HepG2 (cell line): ENCODE measurements around the gene RDH11. TPM values are rescaled to one million over a fixed set of nuclear protein-coding genes. Genes with fewer than 3 reads are reported as not detected.

Experiments
- ATAC-seq: fragments of 200-7000 bp; cut with Tn5 transposase; 3 replicates; pipeline ENCODE4 v1.9.1; 2020; ENCODE audit warnings: mild to moderate bottlenecking, moderate library complexity
- BruUV-seq: library from RNA; stranded (reverse); fragments of 400-500 nt; replicated peaks from 2 replicates; lab custom pipeline; 2021; lab: Mats Ljungman, UMichigan
- CTCF ChIA-PET: fragments of 300-600 bp; formaldehyde crosslinking; extraction: SDS; loops from one replicate; lab custom pipeline; 2021; ENCODE audit warnings: low total read pairs, inconsistent platforms, low intra/inter-chr PET ratio; lab: Yijun Ruan, JAX
- POLR2A ChIA-PET: fragments of 350-600 bp; sonication (Branson Sonifier 250); formaldehyde crosslinking; loops from one replicate; lab custom pipeline; 2020; ENCODE audit warnings: antibody characterized with exemption, inconsistent platforms; lab: Yijun Ruan, JAX
- DNase-seq: peaks from one replicate; pipeline ENCODE4 v3.0.0-alpha.2; 2015; ENCODE audit warnings: low spot score
- FAIRE-seq: peaks from 3 replicates; lab custom pipeline; 2011; peaks lifted over from hg19 to GRCh38; lab: Jason Lieb, UNC
- H2AFZ ChIP-seq: one replicate; pipeline ENCODE4 v1.6.1; 2011; ENCODE audit warnings: low read length, inconsistent platforms
- H3K27ac ChIP-seq: fragments of 300-600 bp; 3 replicates; pipeline ENCODE4 v1.8.0; 2011; ENCODE audit warnings: mixed run types, mild to moderate bottlenecking, mixed read lengths, low read length, inconsistent platforms; ENCODE audit not compliant: insufficient read depth; ENCODE audit errors: extremely low read length
- H3K27me3 ChIP-seq, 2 experiments: fragments of 200-600 bp in 1 of 2; 2 replicates in 1 of 2; 3 replicates in 1 of 2; pipeline versions ENCODE4 v1.6.0 to v1.8.0; 2011; ENCODE audit warnings: low read length in 2 of 2, mild to moderate bottlenecking in 2 of 2, moderate library complexity in 2 of 2, inconsistent platforms in 1 of 2; ENCODE audit not compliant: insufficient read depth in 2 of 2, control insufficient read depth in 1 of 2
- H3K36me3 ChIP-seq, 2 experiments: fragments of 200-600 bp in 1 of 2; replicated peaks in 1 of 2; 2 replicates in 1 of 2; 3 replicates in 1 of 2; pipeline versions ENCODE4 v1.5.1 to v1.8.0; 2011; ENCODE audit warnings: low read length in 2 of 2, inconsistent platforms in 1 of 2; ENCODE audit not compliant: insufficient read depth in 2 of 2, control insufficient read depth in 1 of 2
- H3K4me1 ChIP-seq: 2 replicates; pipeline ENCODE4 v1.5.1; 2012; ENCODE audit warnings: low read length, inconsistent platforms; ENCODE audit not compliant: insufficient read depth
- H3K4me2 ChIP-seq: 2 replicates; pipeline ENCODE4 v1.6.0; 2011; ENCODE audit warnings: low read depth, low read length, inconsistent platforms
- H3K4me3 ChIP-seq, 3 experiments: fragments of 200-600 bp in 1 of 3; sonication (generic), shearing (Covaris generic) in 1 of 3; replicated peaks in 1 of 3; 2 replicates each; pipeline ENCODE4 v1.5.1; 2011 to 2016; ENCODE audit warnings: low read length in 3 of 3, inconsistent platforms in 2 of 3, low read depth in 2 of 3, mild to moderate bottlenecking in 2 of 3, control low read depth in 1 of 3, mixed read lengths in 1 of 3; ENCODE audit not compliant: insufficient read depth in 1 of 3
- H3K79me2 ChIP-seq: one replicate; pipeline ENCODE4 v1.6.1; 2011; ENCODE audit warnings: low read length, inconsistent platforms; ENCODE audit not compliant: insufficient read depth
- H3K9ac ChIP-seq: 2 replicates; pipeline ENCODE4 v1.6.0; 2011; ENCODE audit warnings: mild to moderate bottlenecking, low read depth, low read length, inconsistent platforms; ENCODE audit not compliant: insufficient read depth
- H3K9me3 ChIP-seq: 2 replicates; pipeline ENCODE4 v1.5.1; 2012; ENCODE audit warnings: mild to moderate bottlenecking, low read length
- H4K20me1 ChIP-seq: 2 replicates; pipeline ENCODE4 v1.6.0; 2011; ENCODE audit warnings: inconsistent platforms, mild to moderate bottlenecking, low read length, moderate library complexity; ENCODE audit not compliant: insufficient read depth
- CBFB ChIP-seq: sonication (generic); formaldehyde crosslinking; IDR thresholded peaks from 2 replicates; pipeline ENCODE4 v1.4.0; 2020; ENCODE audit warnings: missing genetic modification reagents
- HDAC1 ChIP-seq: sonication (generic); formaldehyde crosslinking; IDR thresholded peaks from 2 replicates; pipeline ENCODE4 v1.5.1; 2020; ENCODE audit warnings: mild to moderate bottlenecking, missing genetic modification reagents
- KLF13 ChIP-seq: sonication (generic); formaldehyde crosslinking; IDR thresholded peaks from 2 replicates; pipeline ENCODE4 v1.4.0; 2020; ENCODE audit warnings: mild to moderate bottlenecking, missing genetic modification reagents
- MBD4 ChIP-seq: IDR thresholded peaks from 2 replicates; pipeline ENCODE4 v1.6.1; 2012; ENCODE audit warnings: low read length, inconsistent platforms, borderline replicate concordance
- MTF2 ChIP-seq: sonication (generic); formaldehyde crosslinking; IDR thresholded peaks from 2 replicates; pipeline ENCODE4 v1.5.0; 2020; ENCODE audit warnings: missing genetic modification reagents, borderline replicate concordance
- NFRKB ChIP-seq: fragments of 450-650 bp; IDR thresholded peaks from 2 replicates; pipeline ENCODE4 v1.6.1; 2017
- SMAD9 ChIP-seq: sonication (generic); formaldehyde crosslinking; IDR thresholded peaks from 2 replicates; pipeline ENCODE4 v1.5.1; 2020; ENCODE audit warnings: mild to moderate bottlenecking, missing genetic modification reagents
- SNAPC2 ChIP-seq: sonication (generic); formaldehyde crosslinking; IDR thresholded peaks from 2 replicates; pipeline ENCODE4 v1.8.1; 2022; ENCODE audit warnings: mild to moderate bottlenecking, missing genetic modification reagents
- SP1 ChIP-seq, 2 experiments: fragments of 450-650 bp in 1 of 2; sonication (generic) in 1 of 2; formaldehyde crosslinking in 1 of 2; IDR thresholded peaks; 2 replicates each; pipeline versions ENCODE4 v1.4.0 to v1.6.1; 2016 to 2020; ENCODE audit warnings: missing genetic modification reagents in 1 of 2
- TFAP4 ChIP-seq: sonication (generic); IDR thresholded peaks from 2 replicates; pipeline ENCODE4 v1.6.1; 2016; ENCODE audit warnings: low read depth, borderline replicate concordance
- THYN1 ChIP-seq: sonication (generic); formaldehyde crosslinking; IDR thresholded peaks from 2 replicates; pipeline ENCODE4 v1.8.1; 2023; ENCODE audit warnings: low read depth, mild to moderate bottlenecking, moderate library complexity, missing genetic modification reagents, borderline replicate concordance
- ZFAT ChIP-seq: sonication (generic); formaldehyde crosslinking; conservative IDR thresholded peaks from 2 replicates; pipeline ENCODE4 v1.8.1; 2023; ENCODE audit warnings: missing genetic modification reagents, inconsistent platforms
- ZNF33B ChIP-seq: sonication (generic); formaldehyde crosslinking; IDR thresholded peaks from 2 replicates; pipeline ENCODE4 v1.5.1; 2020; ENCODE audit warnings: mild to moderate bottlenecking, missing genetic modification reagents
- ZNF644 ChIP-seq: IDR thresholded peaks from 2 replicates; pipeline ENCODE4 v1.6.1; 2016; ENCODE audit warnings: low read depth
- ZNF879 ChIP-seq: sonication (generic); formaldehyde crosslinking; IDR thresholded peaks from 2 replicates; pipeline ENCODE4 v1.8.1; 2023; ENCODE audit warnings: missing genetic modification reagents
- WGBS: methylation state at CpG from one replicate; pipeline ENCODE4 v1.1.6; 2017; ENCODE audit warnings: low lambda C conversion rate; 5-methylcytosine and 5-hydroxymethylcytosine counted together
- in situ Hi-C: cut with HindIII; loops from 2 replicates; pipeline ENCODE4 v1.10.0; 2017; ENCODE audit warnings: low pct_unique_long_range_greater_than_20kb; ENCODE audit not compliant: extremely low pct_ligation_motif_present
- intact Hi-C: fragments of 100-400 bp; cut with micrococcal nuclease; formaldehyde crosslinking; loops from one replicate; pipeline ENCODE4 v1.10.0; 2022; ENCODE audit not compliant: unreplicated experiment
- polyA plus RNA-seq, 8 experiments: library from polyadenylated mRNA; depleted of rRNA in 3 of 8; stranded (reverse) in 7 of 8; unstranded in 1 of 8; fragments of >200 nt; fragmentation: Illumina TruSeq in 4 of 8; extraction: Trizol in 4 of 8; gene quantifications; 2 replicates each; pipeline versions ENCODE4 v1.2.1 to v1.2.3, GENCODE V29; 2011 to 2016; ENCODE audit warnings: low read depth in 4 of 8, missing spikeins in 1 of 8, mixed read lengths in 1 of 8; ENCODE audit not compliant: insufficient read depth in 1 of 8
- total RNA-seq, 5 experiments: library from RNA; depleted of rRNA; stranded (reverse); fragments of >200 nt; fragmentation: Illumina TruSeq; extraction: Trizol; gene quantifications; 2 replicates each; pipeline ENCODE4 v1.2.3, GENCODE V29; 2016; ENCODE audit warnings: low read depth in 1 of 5

The RDH11 gene
- total and polyA plus RNA-seq, 2 of the 13 experiments (the other 11 are each of a cell fraction or from before 2014, with no cell fraction given): 106 to 131 TPM

GRCh38 chr14:67690011-67690410 is 5.6 kb downstream of the RDH11 start:
- BruUV-seq: no TSS peak
- intact Hi-C loops: no loop called here
- no peak overlapping the region for H3K27ac ChIP-seq
- in situ Hi-C loops: no loop called here
- H2AFZ ChIP-seq: no peak overlapping the region
- no peaks in the 10 kb centered on the region for H3K9me3 ChIP-seq
- H4K20me1 ChIP-seq: peaks cover 3% of the 10 kb centered on the region
- H3K4me3 ChIP-seq: no peak overlapping the region
- no peak overlapping the region for H3K9ac ChIP-seq
- H3K4me1 ChIP-seq: peaks cover 16% of the 10 kb centered on the region
- POLR2A ChIA-PET: no interaction called here
- TF ChIP-seq THYN1 (CRISPR knock-in tag): no peak
- no peak for TF ChIP-seq MBD4
- no peak for TF ChIP-seq NFRKB
- no peak for DNase-seq
- peaks cover 31% of the 10 kb centered on the region for H3K79me2 ChIP-seq
- H3K27me3 ChIP-seq: no peaks in the 10 kb centered on the region; a peak in 1 of 5 replicates
- CTCF ChIA-PET: no interaction called here
- no peak for FAIRE-seq
- WGBS: 97% methylated on average over 4 of the region's 4 CpGs
- ATAC-seq: no peak
- H3K36me3 ChIP-seq: peaks cover 20 to 72% of the 10 kb centered on the region in 2 experiments
- H3K4me2 ChIP-seq: no peak overlapping the region

- no peak for DNase-seq
- H2AFZ ChIP-seq: no peak overlapping the region
- no peaks in the 10 kb centered on the region for H4K20me1 ChIP-seq
- H3K9me3 ChIP-seq: no peaks in the 10 kb centered on the region
- CTCF ChIA-PET: no interaction called here
- TF ChIP-seq SNAPC2 (CRISPR knock-in tag) (no peak), SP1 (IDR thresholded peaks at IDR 0.05) (no peak), SP1 (CRISPR knock-in tag; IDR thresholded peaks at IDR 0.05) (no peak), SMAD9 (no peak), ZFAT (CRISPR knock-in tag) (no peak), ZNF644 (CRISPR knock-in tag) (no peak), HDAC1 (CRISPR knock-in tag) (no peak), KLF13 (CRISPR knock-in tag) (no peak), CBFB (no peak), TFAP4 (no peak), ZNF33B (no peak), MTF2 (CRISPR knock-in tag) (no peak), ZNF879 (CRISPR knock-in tag) (no peak)
- no peak overlapping the region for H3K4me2 ChIP-seq
- H3K9ac ChIP-seq: no peak overlapping the region
- POLR2A ChIA-PET: no interaction called here
- in situ Hi-C loops: no loop called here
- ATAC-seq: no peak
- no peaks in the 10 kb centered on the region for H3K4me1 ChIP-seq
- peaks cover 14 to 83% of the 10 kb centered on the region in 2 experiments for H3K36me3 ChIP-seq
- H3K79me2 ChIP-seq: peaks cover 10% of the 10 kb centered on the region
- no peak overlapping the region for H3K4me3 ChIP-seq
- FAIRE-seq: no peak
- intact Hi-C loops: no loop called here
- no peak overlapping the region for H3K27ac ChIP-seq
- no peaks in the 10 kb centered on the region for H3K27me3 ChIP-seq
- BruUV-seq: no TSS peak
These were observed 11.7 kb downstream of the RDH11 start for GRCh38 chr14:67683842-67684241.
